Smooth muscle cell (in vitro differentiated cells): ENCODE data around the gene CCDC172. TPM values are rescaled to one million over a fixed set of nuclear protein-coding genes. Genes with fewer than 3 reads are reported as not detected.
"Not testable (repeated sequence)": the region's sequence is repeated elsewhere in the genome, so short reads cannot be mapped to it uniquely, and the experiment has no call there.

ENCODE experiments used
- DNase-seq: peaks from one replicate; lab custom pipeline; 2025; ENCODE audit not compliant: unreplicated experiment; lab: John Stamatoyannopoulos, UW
- H2AFZ ChIP-seq: fragments of 200-600 bp; sonication (generic); 2 replicates; pipeline ENCODE4 v1.6.0; 2016; ENCODE audit warnings: antibody characterized with exemption, low read depth, mild to moderate bottlenecking
- H3F3A ChIP-seq: fragments of 200-600 bp; sonication (generic); 2 replicates; pipeline ENCODE4 v1.6.0; 2017; ENCODE audit warnings: antibody characterized with exemption, low read depth
- H3K27ac ChIP-seq: fragments of 200-600 bp; sonication (generic); 2 replicates; pipeline ENCODE4 v1.5.1; 2016; ENCODE audit warnings: low read depth, mild to moderate bottlenecking
- H3K27me3 ChIP-seq: fragments of 200-600 bp; sonication (generic); 2 replicates; pipeline ENCODE4 v1.6.1; 2016; ENCODE audit warnings: low read depth, mild to moderate bottlenecking
- H3K36me3 ChIP-seq: fragments of 200-600 bp; sonication (generic); 2 replicates; pipeline ENCODE4 v1.5.1; 2016; ENCODE audit warnings: low read depth
- H3K4me1 ChIP-seq: fragments of 200-600 bp; sonication (generic); 2 replicates; pipeline ENCODE4 v1.5.1; 2016; ENCODE audit warnings: low read depth
- H3K4me2 ChIP-seq: fragments of 200-600 bp; sonication (generic); 2 replicates; pipeline ENCODE4 v1.6.0; 2016; ENCODE audit warnings: mild to moderate bottlenecking
- H3K4me3 ChIP-seq: fragments of 200-600 bp; sonication (generic); 2 replicates; pipeline ENCODE4 v1.5.1; 2016; ENCODE audit warnings: mild to moderate bottlenecking
- H3K79me2 ChIP-seq: fragments of 200-600 bp; sonication (generic); 2 replicates; pipeline ENCODE4 v1.6.0; 2016; ENCODE audit warnings: low read depth, mild to moderate bottlenecking
- H3K9ac ChIP-seq: fragments of 200-600 bp; sonication (generic); 2 replicates; pipeline ENCODE4 v1.6.0; 2016; ENCODE audit warnings: low read depth
- H3K9me3 ChIP-seq: fragments of 200-600 bp; sonication (generic); replicated peaks from 2 replicates; pipeline ENCODE4 v1.5.1; 2016; ENCODE audit warnings: low read depth
- H4K20me1 ChIP-seq: fragments of 200-600 bp; sonication (generic); 2 replicates; pipeline ENCODE4 v1.6.0; 2016; ENCODE audit warnings: low read depth
- WGBS: methylation state at CpG from one replicate; pipeline ENCODE4 v1.1.7; 2016; ENCODE audit warnings: low lambda C conversion rate; 5-methylcytosine and 5-hydroxymethylcytosine counted together
- polyA plus RNA-seq: library from polyadenylated mRNA; unstranded; fragments of >200 nt; fragmentation: Nextera tagmentation; extraction: Ambion mirVana; gene quantifications from 2 replicates; pipeline ENCODE4 v1.2.1, GENCODE V29; 2016
- total RNA-seq: library from RNA; depleted of rRNA; stranded (reverse); fragments of >200 nt; gene quantifications from 2 replicates; pipeline ENCODE4 v1.2.3, GENCODE V29; 2014
- TF ChIP-seq, protein P1 (sequence below): fragments of 200-600 bp; sonication (generic); IDR thresholded peaks from 2 replicates; pipeline ENCODE4 v1.5.1; 2017; ENCODE audit warnings: borderline replicate concordance, mild to moderate bottlenecking, antibody characterized with exemption; ENCODE audit not compliant: insufficient read depth, poor library complexity, severe bottlenecking

The CCDC172 gene
- total and polyA plus RNA-seq, 2 experiments from 2014 or later, result not detected

- Histone ChIP-seq H3F3A (no peaks in the 10 kb centered on the region), H3K4me1 (no peaks in the 10 kb centered on the region), H3K9ac (no peak overlapping the region), H2AFZ (peak overlapping the region; percentile 73), H4K20me1 (no peaks in the 10 kb centered on the region), H3K9me3 (no peaks in the 10 kb centered on the region), H3K79me2 (no peaks in the 10 kb centered on the region), H3K27ac (no peak overlapping the region), H3K4me3 (no peak overlapping the region), H3K36me3 (no peaks in the 10 kb centered on the region), H3K4me2 (no peak overlapping the region), H3K27me3 (no peaks in the 10 kb centered on the region)
- 25% methylated on average over 1 of the region's 1 CpG for WGBS
- TF ChIP-seq, protein P1, sequence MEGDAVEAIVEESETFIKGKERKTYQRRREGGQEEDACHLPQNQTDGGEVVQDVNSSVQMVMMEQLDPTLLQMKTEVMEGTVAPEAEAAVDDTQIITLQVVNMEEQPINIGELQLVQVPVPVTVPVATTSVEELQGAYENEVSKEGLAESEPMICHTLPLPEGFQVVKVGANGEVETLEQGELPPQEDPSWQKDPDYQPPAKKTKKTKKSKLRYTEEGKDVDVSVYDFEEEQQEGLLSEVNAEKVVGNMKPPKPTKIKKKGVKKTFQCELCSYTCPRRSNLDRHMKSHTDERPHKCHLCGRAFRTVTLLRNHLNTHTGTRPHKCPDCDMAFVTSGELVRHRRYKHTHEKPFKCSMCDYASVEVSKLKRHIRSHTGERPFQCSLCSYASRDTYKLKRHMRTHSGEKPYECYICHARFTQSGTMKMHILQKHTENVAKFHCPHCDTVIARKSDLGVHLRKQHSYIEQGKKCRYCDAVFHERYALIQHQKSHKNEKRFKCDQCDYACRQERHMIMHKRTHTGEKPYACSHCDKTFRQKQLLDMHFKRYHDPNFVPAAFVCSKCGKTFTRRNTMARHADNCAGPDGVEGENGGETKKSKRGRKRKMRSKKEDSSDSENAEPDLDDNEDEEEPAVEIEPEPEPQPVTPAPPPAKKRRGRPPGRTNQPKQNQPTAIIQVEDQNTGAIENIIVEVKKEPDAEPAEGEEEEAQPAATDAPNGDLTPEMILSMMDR, result no peak
- no peak for DNase-seq
Measured at GRCh38 chr10:116371737-116372136, 47.5 kb downstream of the CCDC172 start.

DNA sequence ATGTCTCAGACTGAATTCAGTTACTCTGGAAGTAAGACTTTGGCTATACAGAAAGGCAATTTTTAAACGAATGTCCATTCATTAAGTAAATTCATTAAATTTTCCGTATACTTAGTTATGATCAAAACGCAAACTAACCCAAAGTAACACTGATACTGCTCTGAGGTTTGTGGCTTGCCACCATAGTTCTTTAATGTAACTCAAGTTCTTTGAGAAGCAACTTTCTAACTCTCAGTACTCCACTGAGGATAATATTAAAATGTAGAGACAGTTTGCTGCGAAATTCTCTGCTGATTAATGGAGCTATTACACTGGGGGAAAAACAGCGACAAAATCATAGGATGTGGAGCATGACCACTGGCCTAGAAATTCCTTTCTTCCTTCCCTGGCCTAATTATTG, 58.0 kb downstream of the CCDC172 start:
- Histone ChIP-seq H3K79me2 (no peaks in the 10 kb centered on the region), H3K27me3 (no peaks in the 10 kb centered on the region), H2AFZ (no peak overlapping the region), H3K9me3 (no peaks in the 10 kb centered on the region), H3K27ac (no peak overlapping the region), H3F3A (no peaks in the 10 kb centered on the region), H4K20me1 (no peaks in the 10 kb centered on the region), H3K9ac (no peak overlapping the region), H3K36me3 (no peaks in the 10 kb centered on the region), H3K4me1 (no peaks in the 10 kb centered on the region), H3K4me3 (no peak overlapping the region), H3K4me2 (no peak overlapping the region)
- WGBS, result 94% methylated on average over 5 of the region's 5 CpGs
- no peak for DNase-seq
- TF ChIP-seq, protein P1, result no peak

DNA sequence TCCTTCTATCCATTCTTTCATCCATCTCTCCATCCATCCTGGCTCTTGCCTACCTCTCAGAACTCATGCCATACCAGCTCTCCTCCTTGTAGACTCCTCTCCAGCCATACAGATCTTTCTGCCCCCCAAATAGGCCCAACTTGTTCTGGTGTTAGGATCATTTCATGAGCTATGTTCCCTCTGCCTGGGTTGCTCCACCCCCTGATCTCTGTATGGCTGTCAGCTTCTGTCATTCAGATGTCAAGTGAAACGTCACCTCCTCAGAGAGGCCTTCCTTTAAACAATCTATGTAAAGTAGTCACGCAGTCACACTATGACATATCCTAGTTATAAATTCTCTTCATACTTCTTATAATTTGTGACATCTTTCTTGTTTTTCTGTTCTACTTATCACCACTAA, 61.1 kb downstream of the CCDC172 start:
- Histone ChIP-seq H3K4me1 (no peaks in the 10 kb centered on the region), H3K27me3 (no peaks in the 10 kb centered on the region), H3K79me2 (no peaks in the 10 kb centered on the region), H3K27ac (no peak overlapping the region), H2AFZ (no peak overlapping the region), H3K4me3 (no peak overlapping the region), H3F3A (no peaks in the 10 kb centered on the region), H3K9ac (no peak overlapping the region), H3K9me3 (no peaks in the 10 kb centered on the region), H4K20me1 (no peaks in the 10 kb centered on the region), H3K4me2 (no peak overlapping the region), H3K36me3 (no peaks in the 10 kb centered on the region)
- TF ChIP-seq, protein P1, result no peak
- no peak for DNase-seq
- WGBS, result 72% methylated on average over 2 of the region's 2 CpGs

- H3F3A ChIP-seq, result no peaks in the 10 kb centered on the region
- H3K4me1 ChIP-seq, result no peaks in the 10 kb centered on the region
- H3K9me3 ChIP-seq, result no peaks in the 10 kb centered on the region
- no peaks in the 10 kb centered on the region for H3K27me3 ChIP-seq
- H3K36me3 ChIP-seq, result no peaks in the 10 kb centered on the region
- H2AFZ ChIP-seq, result no peak overlapping the region
- TF ChIP-seq, protein P1, result peak; percentile 67
- 0% methylated on average over 1 of the region's 1 CpG for WGBS
- H3K27ac ChIP-seq, result no peak overlapping the region
- H3K9ac ChIP-seq, result no peak overlapping the region
- H4K20me1 ChIP-seq, result no peaks in the 10 kb centered on the region
- no peaks in the 10 kb centered on the region for H3K79me2 ChIP-seq
- H3K4me3 ChIP-seq, result no peak overlapping the region
- no peak for DNase-seq
- H3K4me2 ChIP-seq, result no peak overlapping the region
Measured at GRCh38 chr10:116385994-116386809, 62.0 kb downstream of the CCDC172 start.

DNA sequence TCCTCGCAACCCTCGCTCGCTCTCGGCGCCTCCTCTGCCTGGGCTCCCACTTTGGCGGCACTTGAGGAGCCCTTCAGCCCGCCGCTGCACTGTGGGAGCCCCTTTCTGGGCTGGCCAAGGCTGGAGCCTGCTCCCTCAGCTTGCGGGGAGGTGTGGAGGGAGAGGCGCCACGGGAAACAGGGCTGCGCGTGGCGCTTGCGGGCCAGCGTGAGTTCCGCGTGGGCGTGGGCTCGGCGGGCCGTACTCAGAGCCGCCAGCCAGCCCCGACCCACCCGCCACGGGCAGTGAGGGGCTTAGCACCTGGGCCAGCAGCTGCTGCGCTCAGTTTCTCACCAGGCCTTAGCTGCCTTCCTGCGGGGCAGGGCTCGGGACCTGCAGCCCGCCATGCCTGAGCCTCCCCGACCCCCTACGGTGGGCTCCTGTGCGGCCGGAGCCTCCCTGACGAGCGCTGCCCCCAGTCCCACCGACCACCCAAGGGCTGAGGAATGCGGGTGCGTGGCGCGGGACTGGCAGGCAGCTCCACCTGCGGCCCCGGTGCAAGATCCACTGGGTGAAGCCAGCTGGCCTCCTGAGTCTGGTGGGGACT, 69.1 kb downstream of the CCDC172 start:
- 97% methylated on average over 35 of the region's 43 CpGs for WGBS
- H2AFZ ChIP-seq, H3K9ac ChIP-seq, H3K9me3 ChIP-seq, H3K4me3 ChIP-seq, H3K4me1 ChIP-seq, H3K27ac ChIP-seq, H4K20me1 ChIP-seq, H3K79me2 ChIP-seq, H3K27me3 ChIP-seq, DNase-seq, H3K36me3 ChIP-seq, H3F3A ChIP-seq, H3K4me2 ChIP-seq: not testable (repeated sequence)
